OCI-LY3 (cell line): ENCODE measurements around the gene CPED1.
"Not testable (repeated sequence)": the region's sequence is repeated elsewhere in the genome, so short reads cannot be mapped to it uniquely, and the experiment has no call there.

Source experiments
- H2AFZ ChIP-seq: fragments of 200-600, 300-600 bp; shearing (Covaris generic); 2 replicates; pipeline ENCODE4 v1.6.0; 2014; ENCODE audit warnings: antibody characterized with exemption, low read depth, low read length
- H3K27ac ChIP-seq: fragments of 200-600, 300-600 bp; sonication (generic); 2 replicates; pipeline ENCODE4 v1.5.1; 2014; ENCODE audit warnings: mild to moderate bottlenecking, low read length, moderate library complexity, mixed read lengths
- H3K27me3 ChIP-seq: fragments of 200-600, 300-600 bp; sonication (generic); 2 replicates; pipeline ENCODE4 v1.6.1; 2014; ENCODE audit warnings: low read depth, low read length, mixed read lengths
- H3K36me3 ChIP-seq: fragments of 200-600, 300-600 bp; sonication (generic); replicated peaks from 2 replicates; pipeline ENCODE3; 2014; ENCODE audit warnings: low read depth, low read length, mixed read lengths
- H3K4me1 ChIP-seq: fragments of 300-600, 200-600 bp; sonication (generic); 2 replicates; pipeline ENCODE4 v1.6.1; 2014; ENCODE audit warnings: low read length, mixed read lengths
- H3K4me2 ChIP-seq: fragments of 200-600, 300-600 bp; sonication (generic); 2 replicates; pipeline ENCODE4 v1.6.1; 2014; ENCODE audit warnings: low read length, mixed read lengths
- H3K4me3 ChIP-seq: fragments of 300-600, 200-600 bp; sonication (generic); 2 replicates; pipeline ENCODE4 v1.5.1; 2014; ENCODE audit warnings: antibody characterized with exemption, mild to moderate bottlenecking, low read length, moderate library complexity
- H3K79me2 ChIP-seq: fragments of 300-600, 200-600 bp; shearing (Covaris generic); 2 replicates; pipeline ENCODE4 v1.6.1; 2014; ENCODE audit warnings: mild to moderate bottlenecking, low read length, mixed read lengths
- H3K9ac ChIP-seq: fragments of 300-600, 200-600 bp; shearing (Covaris generic); 2 replicates; pipeline ENCODE4 v1.6.0; 2014; ENCODE audit warnings: mild to moderate bottlenecking, low read length, moderate library complexity
- H3K9me3 ChIP-seq: fragments of 200-600, 300-600 bp; shearing (Covaris generic); 2 replicates; pipeline ENCODE4 v1.6.1; 2014; ENCODE audit warnings: low read length, mixed read lengths; ENCODE audit not compliant: insufficient read depth
- H4K20me1 ChIP-seq: fragments of 200-600, 300-600 bp; sonication (generic); 2 replicates; pipeline ENCODE4 v1.6.1; 2016; ENCODE audit warnings: low read length, mixed read lengths; ENCODE audit not compliant: insufficient read depth
- CTCF ChIP-seq: fragments of 200-600, 300-600 bp; sonication (generic); IDR thresholded peaks from 2 replicates; pipeline ENCODE4 v1.5.1; 2014; ENCODE audit warnings: antibody characterized with exemption, low read length, low read depth
- EZH2phosphoT487 ChIP-seq: fragments of 200-600 bp; shearing (Covaris generic); IDR thresholded peaks from 2 replicates; pipeline ENCODE4 v1.6.1; 2018; ENCODE audit warnings: antibody characterized with exemption, mixed run types, low read depth

Gene CPED1

GRCh38 chr7:121219026-121219425, 230.5 kb downstream of the CPED1 start:
- no peak for TF ChIP-seq EZH2phosphoT487
- TF ChIP-seq CTCF: no peak
- Histone ChIP-seq H3K36me3 (no peaks in the 10 kb centered on the region), H3K79me2 (no peaks in the 10 kb centered on the region)

GRCh38 chr7:121221108-121221507, 232.6 kb downstream of the CPED1 start:
- H3K4me3 ChIP-seq, H2AFZ ChIP-seq, H3K9ac ChIP-seq, H3K4me2 ChIP-seq, H3K4me1 ChIP-seq, H3K79me2 ChIP-seq, H3K9me3 ChIP-seq, H4K20me1 ChIP-seq, H3K36me3 ChIP-seq, H3K27me3 ChIP-seq, H3K27ac ChIP-seq: not testable (repeated sequence)

More at GRCh38 chr7:121219026-121219425, 230.5 kb downstream of the CPED1 start:
- no peak overlapping the region for H3K27ac ChIP-seq
- H4K20me1 ChIP-seq: no peaks in the 10 kb centered on the region
- H3K27me3 ChIP-seq: no peaks in the 10 kb centered on the region
- H3K4me1 ChIP-seq: no peaks in the 10 kb centered on the region
- no peak overlapping the region for H3K9ac ChIP-seq
- no peaks in the 10 kb centered on the region for H3K9me3 ChIP-seq
- no peak overlapping the region for H3K4me2 ChIP-seq
- H3K4me3 ChIP-seq: no peak overlapping the region
- H2AFZ ChIP-seq: no peak overlapping the region

GRCh38 chr7:121228779-121229178, 240.3 kb downstream of the CPED1 start:
- H4K20me1 ChIP-seq: no peaks in the 10 kb centered on the region
- H3K4me3 ChIP-seq: no peak overlapping the region
- H3K79me2 ChIP-seq: no peaks in the 10 kb centered on the region
- no peak overlapping the region for H3K4me2 ChIP-seq
- H3K27me3 ChIP-seq: no peaks in the 10 kb centered on the region
- TF ChIP-seq CTCF (no peak), EZH2phosphoT487 (no peak)
- no peak overlapping the region for H2AFZ ChIP-seq
- H3K9ac ChIP-seq: no peak overlapping the region
- H3K9me3 ChIP-seq: no peaks in the 10 kb centered on the region
- H3K36me3 ChIP-seq: no peaks in the 10 kb centered on the region
- H3K4me1 ChIP-seq: no peaks in the 10 kb centered on the region
- H3K27ac ChIP-seq: no peak overlapping the region

- H3K4me3 ChIP-seq: no peak overlapping the region
- no peak overlapping the region for H3K27ac ChIP-seq
- no peak for TF ChIP-seq EZH2phosphoT487
- no peak for TF ChIP-seq CTCF
- no peaks in the 10 kb centered on the region for H3K36me3 ChIP-seq
- no peak overlapping the region for H3K9ac ChIP-seq
- H3K79me2 ChIP-seq: no peaks in the 10 kb centered on the region
- H3K27me3 ChIP-seq: no peaks in the 10 kb centered on the region
- H3K4me2 ChIP-seq: no peak overlapping the region
- no peak overlapping the region for H2AFZ ChIP-seq
- H3K4me1 ChIP-seq: no peaks in the 10 kb centered on the region
- no peaks in the 10 kb centered on the region for H4K20me1 ChIP-seq
- H3K9me3 ChIP-seq: no peaks in the 10 kb centered on the region
Observed at GRCh38 chr7:121235201-121235600, 246.7 kb downstream of the CPED1 start.

- no peaks in the 10 kb centered on the region for H3K9me3 ChIP-seq
- no peak overlapping the region for H3K9ac ChIP-seq
- H3K4me1 ChIP-seq: no peaks in the 10 kb centered on the region
- no peak overlapping the region for H2AFZ ChIP-seq
- TF ChIP-seq EZH2phosphoT487: no peak
- no peak for TF ChIP-seq CTCF
- H4K20me1 ChIP-seq: no peaks in the 10 kb centered on the region
- no peaks in the 10 kb centered on the region for H3K27me3 ChIP-seq
- no peak overlapping the region for H3K27ac ChIP-seq
- no peaks in the 10 kb centered on the region for H3K79me2 ChIP-seq
- H3K4me3 ChIP-seq: no peak overlapping the region
- H3K36me3 ChIP-seq: no peaks in the 10 kb centered on the region
- H3K4me2 ChIP-seq: no peak overlapping the region
Observed at GRCh38 chr7:121237601-121238000, 249.1 kb downstream of the CPED1 start.
